ENCODE measurements around the gene KLK15.
"Not testable (repeated sequence)": the region's sequence is repeated elsewhere in the genome, so short reads cannot be mapped to it uniquely, and the experiment has no call there.

KLK15 gene

DNA sequence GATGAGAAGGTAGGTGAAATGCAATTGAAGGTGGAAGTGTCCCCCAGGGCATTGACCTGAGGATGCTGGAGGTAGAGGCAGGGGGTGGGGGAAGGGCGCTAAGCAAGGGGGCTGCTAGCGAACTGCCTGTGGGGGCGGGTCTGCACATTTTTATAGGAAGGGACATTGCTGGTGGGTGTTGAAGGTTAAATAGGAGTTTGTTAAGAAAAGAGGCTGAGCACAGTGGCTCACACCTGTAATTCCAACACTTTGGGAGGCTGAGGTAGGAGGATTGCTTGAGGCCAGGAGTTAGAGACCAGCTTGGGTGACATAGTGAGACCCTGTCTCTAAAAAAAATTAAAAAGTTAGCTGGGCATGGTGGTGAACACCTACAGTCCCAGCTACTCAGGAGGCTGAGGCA is 48.7 kb downstream of the KLK15 start:
- no peak for DNase-seq (ENCODE audit: extremely low read depth, low read depth)
- TF ChIP-seq, protein P1, sequence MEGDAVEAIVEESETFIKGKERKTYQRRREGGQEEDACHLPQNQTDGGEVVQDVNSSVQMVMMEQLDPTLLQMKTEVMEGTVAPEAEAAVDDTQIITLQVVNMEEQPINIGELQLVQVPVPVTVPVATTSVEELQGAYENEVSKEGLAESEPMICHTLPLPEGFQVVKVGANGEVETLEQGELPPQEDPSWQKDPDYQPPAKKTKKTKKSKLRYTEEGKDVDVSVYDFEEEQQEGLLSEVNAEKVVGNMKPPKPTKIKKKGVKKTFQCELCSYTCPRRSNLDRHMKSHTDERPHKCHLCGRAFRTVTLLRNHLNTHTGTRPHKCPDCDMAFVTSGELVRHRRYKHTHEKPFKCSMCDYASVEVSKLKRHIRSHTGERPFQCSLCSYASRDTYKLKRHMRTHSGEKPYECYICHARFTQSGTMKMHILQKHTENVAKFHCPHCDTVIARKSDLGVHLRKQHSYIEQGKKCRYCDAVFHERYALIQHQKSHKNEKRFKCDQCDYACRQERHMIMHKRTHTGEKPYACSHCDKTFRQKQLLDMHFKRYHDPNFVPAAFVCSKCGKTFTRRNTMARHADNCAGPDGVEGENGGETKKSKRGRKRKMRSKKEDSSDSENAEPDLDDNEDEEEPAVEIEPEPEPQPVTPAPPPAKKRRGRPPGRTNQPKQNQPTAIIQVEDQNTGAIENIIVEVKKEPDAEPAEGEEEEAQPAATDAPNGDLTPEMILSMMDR (IDR thresholded peaks at IDR 0.05; ENCODE audit: low read depth, low read length, missing control alignments) = no peak
- H3K4me3 ChIP-seq (replicated peaks; ENCODE audit: low read depth, low read length) = no peak overlapping the region

DNA sequence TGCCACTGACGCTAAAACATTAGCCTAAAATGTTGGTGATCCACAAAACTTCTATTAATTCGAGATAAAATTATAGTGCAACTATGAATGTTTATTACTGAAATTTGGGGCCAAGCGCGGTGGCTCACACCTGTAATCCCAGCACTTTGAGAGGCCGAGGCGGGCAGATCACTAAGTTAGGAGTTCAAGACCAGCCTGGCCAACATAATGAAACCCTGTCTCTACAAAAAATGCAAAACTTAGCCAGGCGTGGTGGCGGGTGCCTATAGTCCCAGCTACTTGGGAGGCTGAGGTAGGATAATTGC is 49.6 kb downstream of the KLK15 start:
- H3K4me3 ChIP-seq (replicated peaks; ENCODE audit: low read depth, low read length); DNase-seq (ENCODE audit: extremely low read depth, low read depth): not testable (repeated sequence)

DNA sequence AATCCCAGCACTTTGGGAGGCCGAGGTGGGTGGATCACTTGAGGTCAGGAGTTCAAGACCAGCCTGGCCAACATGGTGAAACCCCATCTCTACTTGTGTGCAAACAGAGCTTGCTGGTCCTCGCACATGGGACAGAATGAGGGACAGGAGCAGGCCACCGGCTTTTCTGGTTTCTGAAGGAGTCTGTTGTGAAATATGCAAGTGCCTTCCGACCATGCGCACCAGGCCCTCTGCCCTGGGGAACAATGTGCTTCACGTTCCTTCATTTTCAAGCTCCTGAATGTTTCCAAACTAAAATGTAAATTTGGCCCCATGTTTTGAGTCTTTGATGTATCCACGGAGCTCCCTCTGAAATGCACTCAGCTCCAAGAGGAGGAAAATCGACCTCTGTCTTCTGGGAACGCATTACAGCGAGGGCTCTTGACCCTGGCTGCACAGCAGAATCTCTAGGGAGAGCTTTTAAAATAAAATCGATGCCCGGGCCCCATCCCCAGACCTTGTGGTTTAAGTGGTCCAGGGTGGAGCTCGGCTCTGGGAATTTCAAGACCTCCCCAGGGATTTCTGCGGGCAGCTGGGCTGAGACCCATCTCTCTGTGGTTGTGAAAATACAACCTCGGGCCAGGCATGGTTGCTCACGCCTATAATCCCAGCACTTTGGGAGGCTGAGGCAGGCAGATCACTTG is 52.5 kb downstream of the KLK15 start:
- TF ChIP-seq, protein P1 (IDR thresholded peaks at IDR 0.05; ENCODE audit: low read depth, low read length, missing control alignments) = no peak
- DNase-seq (ENCODE audit: extremely low read depth, low read depth) = no peak
- H3K4me3 ChIP-seq (replicated peaks; ENCODE audit: low read depth, low read length) = no peak overlapping the region

DNA sequence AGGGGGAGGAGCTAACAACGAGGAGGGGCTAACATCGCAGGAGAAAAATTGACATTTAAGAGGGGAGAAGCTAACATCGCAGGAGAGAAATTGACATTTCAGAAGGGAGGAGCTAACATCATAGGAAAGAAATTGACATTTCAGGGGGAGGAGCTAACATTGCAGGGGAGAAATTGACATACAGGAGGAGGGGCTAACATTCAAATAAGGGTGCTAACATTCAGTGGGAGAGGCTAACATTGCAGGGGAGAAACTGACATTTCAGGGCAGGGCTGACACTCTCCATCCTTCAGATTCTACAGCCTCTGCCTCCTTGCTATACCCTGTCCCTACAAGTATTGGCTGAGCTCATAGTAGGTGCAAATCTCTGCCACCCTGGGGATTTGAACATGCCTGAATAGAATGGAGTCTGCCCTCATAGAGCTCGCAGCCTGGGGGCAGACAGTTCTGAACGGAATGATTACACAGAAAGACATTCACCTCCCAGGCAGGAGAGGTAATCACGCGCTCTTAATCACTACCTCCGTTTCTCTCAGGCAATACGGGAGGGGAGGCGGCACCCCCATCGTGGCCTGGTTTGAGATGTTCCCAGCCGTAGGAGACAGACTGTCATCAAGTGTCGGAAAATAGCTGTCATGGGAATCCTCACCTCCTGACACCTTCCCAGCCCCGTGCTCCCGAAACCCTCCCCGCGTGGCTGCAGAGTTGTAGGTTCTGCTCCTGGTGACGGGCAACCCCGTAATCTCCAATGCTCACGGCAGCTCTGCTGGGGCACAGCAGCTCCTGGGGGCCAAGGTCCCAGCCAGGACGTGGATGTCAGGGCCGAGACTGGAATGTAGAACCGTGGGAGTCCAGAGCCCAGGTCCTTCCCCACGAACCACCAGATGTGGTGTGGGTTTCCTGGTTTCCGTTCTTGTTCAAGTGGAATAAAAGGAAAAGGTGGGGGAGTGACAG is 53.6 kb downstream of the KLK15 start:
- H3K4me3 ChIP-seq (replicated peaks; ENCODE audit: low read depth, low read length) = no peak overlapping the region
- TF ChIP-seq, protein P1 (IDR thresholded peaks at IDR 0.05; ENCODE audit: low read depth, low read length, missing control alignments) = no peak
- DNase-seq (ENCODE audit: extremely low read depth, low read depth) = no peak

DNA sequence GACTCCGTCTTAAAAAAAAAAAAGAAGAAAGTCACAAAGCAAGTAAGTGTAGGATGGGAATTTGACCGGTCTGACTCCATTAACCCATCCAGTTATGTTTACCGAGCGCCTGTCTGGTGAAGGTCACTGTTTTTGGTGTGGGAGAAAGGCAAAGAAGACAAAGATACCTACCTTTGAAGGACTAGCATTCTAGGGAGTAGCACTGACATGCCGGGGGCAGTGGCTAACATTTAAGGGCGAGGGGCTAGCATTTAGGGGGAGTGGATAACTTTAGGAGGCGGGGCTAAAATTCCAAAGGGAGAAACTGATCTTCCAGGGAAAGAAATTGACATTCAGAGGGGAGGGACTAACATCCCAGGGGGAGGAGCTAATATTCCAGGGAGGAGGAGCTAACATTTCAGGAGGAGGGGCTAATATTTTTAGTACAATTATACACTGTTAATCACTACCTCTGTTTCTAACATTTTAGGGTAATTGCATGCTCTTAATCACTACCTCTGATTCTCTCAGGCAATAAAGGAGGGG is 54.4 kb downstream of the KLK15 start:
- H3K4me3 ChIP-seq (replicated peaks; ENCODE audit: low read depth, low read length) = no peak overlapping the region
- TF ChIP-seq, protein P1 (IDR thresholded peaks at IDR 0.05; ENCODE audit: low read depth, low read length, missing control alignments) = no peak
- no peak for DNase-seq (ENCODE audit: extremely low read depth, low read depth)

DNA sequence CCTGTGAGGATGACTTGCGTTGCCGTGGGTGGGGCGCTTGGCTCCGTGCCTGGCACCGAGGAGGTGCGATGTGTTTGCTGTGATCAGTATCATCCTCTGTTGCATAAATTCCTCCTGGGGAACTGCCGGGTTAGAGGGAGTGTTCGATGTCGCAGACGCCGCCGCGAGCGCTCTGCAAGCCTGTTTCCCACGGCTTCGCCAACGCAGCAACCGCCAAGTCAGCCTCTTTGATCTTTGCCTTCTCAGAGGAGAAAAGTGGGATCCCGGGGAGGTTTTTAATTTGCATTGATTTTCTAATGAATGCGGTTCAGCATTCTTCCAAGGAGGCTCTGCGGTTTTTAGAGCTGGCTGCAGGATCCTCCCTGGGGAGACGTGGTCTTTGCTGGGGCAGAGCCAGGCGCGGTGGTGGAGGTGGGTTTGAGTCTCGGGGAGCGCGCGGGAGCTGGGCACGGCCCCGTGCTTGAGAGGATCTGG is 55.5 kb downstream of the KLK15 start:
- TF ChIP-seq, protein P1 (IDR thresholded peaks at IDR 0.05; ENCODE audit: low read depth, low read length, missing control alignments) = no peak
- H3K4me3 ChIP-seq (replicated peaks; ENCODE audit: low read depth, low read length) = no peak overlapping the region
- no peak for DNase-seq (ENCODE audit: extremely low read depth, low read depth)

DNA sequence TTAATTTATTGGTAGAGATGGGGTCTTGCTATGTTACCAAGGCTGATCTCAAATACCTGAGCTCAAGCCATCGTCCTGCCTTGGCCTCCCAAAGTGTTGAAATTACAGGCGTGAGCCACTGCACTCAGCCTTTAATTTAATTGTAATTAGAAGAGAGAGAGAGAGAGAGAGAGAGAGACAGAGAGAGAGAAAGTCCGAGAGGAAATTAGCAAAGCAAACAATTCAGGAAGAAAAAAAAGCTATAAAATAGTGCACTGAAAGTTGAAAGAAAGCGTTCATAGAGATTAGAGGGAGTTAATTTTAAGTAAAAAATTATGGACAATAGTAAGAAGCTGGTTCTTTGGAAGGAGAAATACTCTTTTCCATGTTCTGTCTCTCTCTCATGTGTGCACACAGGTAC is 56.1 kb downstream of the KLK15 start:
- no peak overlapping the region for H3K4me3 ChIP-seq (replicated peaks; ENCODE audit: low read depth, low read length)
- TF ChIP-seq, protein P1 (IDR thresholded peaks at IDR 0.05; ENCODE audit: low read depth, low read length, missing control alignments) = no peak
- DNase-seq (ENCODE audit: extremely low read depth, low read depth) = no peak
